Parathyroid adenoma (tissue), 2 donors: ENCODE data around the gene CACNA1B.
A peak's percentile ranks its signal among the peaks of the same experiment; 100 is the strongest.

Source experiments
- H2AFZ ChIP-seq: fragments of 300-600 bp; sonication (generic); one replicate; pipeline ENCODE4 v1.7.0; 2017; ENCODE audit warnings: antibody characterized with exemption, mild to moderate bottlenecking
- H3K27ac ChIP-seq: fragments of 300-600 bp; sonication (generic); one replicate; pipeline ENCODE4 v1.7.0; 2017
- H3K27me3 ChIP-seq: fragments of 300-600 bp; sonication (generic); one replicate; pipeline ENCODE4 v1.7.0; 2017; ENCODE audit warnings: low read length; ENCODE audit not compliant: control insufficient read depth, insufficient read depth
- H3K36me3 ChIP-seq: fragments of 300-600 bp; sonication (generic); one replicate; pipeline ENCODE4 v1.7.0; 2017; ENCODE audit warnings: low read length; ENCODE audit not compliant: control insufficient read depth, insufficient read depth
- H3K4me1 ChIP-seq: fragments of 300-600 bp; sonication (generic); one replicate; pipeline ENCODE4 v1.7.0; 2017; ENCODE audit warnings: control low read depth
- H3K4me2 ChIP-seq: fragments of 300-600 bp; sonication (generic); one replicate; pipeline ENCODE4 v1.7.0; 2017; ENCODE audit warnings: low read length
- H3K4me3 ChIP-seq: fragments of 300-600 bp; sonication (generic); one replicate; pipeline ENCODE4 v1.7.0; 2017; ENCODE audit warnings: low read depth, low read length
- H3K79me2 ChIP-seq: fragments of 300-600 bp; sonication (generic); one replicate; pipeline ENCODE4 v1.7.0; 2017; ENCODE audit warnings: control low read depth
- H3K9ac ChIP-seq: fragments of 300-600 bp; sonication (generic); one replicate; pipeline ENCODE4 v1.7.0; 2017; ENCODE audit warnings: mild to moderate bottlenecking
- H3K9me3 ChIP-seq: fragments of 300-600 bp; sonication (generic); one replicate; pipeline ENCODE4 v1.7.0; 2017; ENCODE audit warnings: low read length; ENCODE audit not compliant: control insufficient read depth
- CTCF ChIP-seq: fragments of 300-600 bp; sonication (generic); IDR thresholded peaks from one replicate; pipeline ENCODE4 v1.7.0; 2017; ENCODE audit warnings: antibody characterized with exemption, mild to moderate bottlenecking
- donor health status: primary hyperparathyroidism.

CACNA1B gene

GRCh38 chr9:138024131-138024530 is 146.5 kb downstream of the CACNA1B start:
- peak overlapping the region; percentile 69 for H2AFZ ChIP-seq
- H3K4me2 ChIP-seq = peak overlapping the region; percentile 37
- H3K4me3 ChIP-seq = peak overlapping the region; percentile 23
- no peaks in the 10 kb centered on the region for H3K79me2 ChIP-seq
- no peaks in the 10 kb centered on the region for H3K36me3 ChIP-seq
- H3K9me3 ChIP-seq = no peaks in the 10 kb centered on the region
- H3K4me1 ChIP-seq = no peaks in the 10 kb centered on the region
- TF ChIP-seq CTCF = no peak
- no peak overlapping the region for H3K27ac ChIP-seq
- H3K9ac ChIP-seq = no peak overlapping the region
- H3K27me3 ChIP-seq = no peaks in the 10 kb centered on the region

- H3K36me3 ChIP-seq = no peaks in the 10 kb centered on the region
- no peak overlapping the region for H2AFZ ChIP-seq
- no peaks in the 10 kb centered on the region for H3K79me2 ChIP-seq
- no peak overlapping the region for H3K4me3 ChIP-seq
- no peak overlapping the region for H3K9ac ChIP-seq
- no peaks in the 10 kb centered on the region for H3K27me3 ChIP-seq
- H3K4me1 ChIP-seq = no peaks in the 10 kb centered on the region
- no peak overlapping the region for H3K27ac ChIP-seq
- TF ChIP-seq CTCF = no peak
- no peaks in the 10 kb centered on the region for H3K9me3 ChIP-seq
- no peak overlapping the region for H3K4me2 ChIP-seq
Measured at GRCh38 chr9:138024831-138025291, 147.3 kb downstream of the CACNA1B start.

GRCh38 chr9:138025417-138025816 is 147.8 kb downstream of the CACNA1B start:
- no peaks in the 10 kb centered on the region for H3K79me2 ChIP-seq
- no peak overlapping the region for H3K4me3 ChIP-seq
- no peak overlapping the region for H2AFZ ChIP-seq
- H3K4me1 ChIP-seq = no peaks in the 10 kb centered on the region
- H3K27ac ChIP-seq = no peak overlapping the region
- H3K4me2 ChIP-seq = no peak overlapping the region
- H3K36me3 ChIP-seq = no peaks in the 10 kb centered on the region
- H3K9me3 ChIP-seq = no peaks in the 10 kb centered on the region
- H3K9ac ChIP-seq = no peak overlapping the region
- H3K27me3 ChIP-seq = no peaks in the 10 kb centered on the region
- TF ChIP-seq CTCF = no peak

GRCh38 chr9:138025908-138026307 is 148.3 kb downstream of the CACNA1B start:
- Histone ChIP-seq H3K27ac (no peak overlapping the region), H3K9ac (no peak overlapping the region), H3K9me3 (no peaks in the 10 kb centered on the region), H3K79me2 (no peaks in the 10 kb centered on the region), H3K4me3 (no peak overlapping the region), H2AFZ (no peak overlapping the region), H3K27me3 (no peaks in the 10 kb centered on the region), H3K4me1 (no peaks in the 10 kb centered on the region), H3K4me2 (no peak overlapping the region), H3K36me3 (no peaks in the 10 kb centered on the region)
- TF ChIP-seq CTCF = no peak

- Histone ChIP-seq H3K4me1 (no peaks in the 10 kb centered on the region), H3K9ac (no peak overlapping the region), H3K27me3 (no peaks in the 10 kb centered on the region), H3K4me3 (no peak overlapping the region), H3K27ac (no peak overlapping the region), H3K4me2 (no peak overlapping the region), H3K9me3 (no peaks in the 10 kb centered on the region), H3K36me3 (no peaks in the 10 kb centered on the region), H3K79me2 (no peaks in the 10 kb centered on the region), H2AFZ (no peak overlapping the region)
- no peak for TF ChIP-seq CTCF
Measured at GRCh38 chr9:138028596-138028995, 151.0 kb downstream of the CACNA1B start.
